Keratinocyte (primary cell): ENCODE data around the gene CADM3. TPM values are rescaled to one million over a fixed set of nuclear protein-coding genes. Genes with fewer than 3 reads are reported as not detected.

ENCODE experiments used
- DNase-seq: peaks from one replicate; pipeline ENCODE4 v3.0.0-alpha.2; 2011; ENCODE audit warnings: low read depth, missing footprints, low spot score
- FAIRE-seq: peaks from 2 replicates; lab custom pipeline; 2011; peaks lifted over from hg19 to GRCh38; lab: Jason Lieb, UNC
- H2AFZ ChIP-seq: 2 replicates; pipeline ENCODE4 v1.6.0; 2012; ENCODE audit warnings: low read length, control low read depth, inconsistent platforms; ENCODE audit not compliant: control insufficient read depth
- H3K27ac ChIP-seq: 2 replicates; pipeline ENCODE4 v1.5.1; 2011; ENCODE audit warnings: low read length; ENCODE audit not compliant: control insufficient read depth, insufficient read depth
- H3K27me3 ChIP-seq: 3 replicates; pipeline ENCODE4 v1.6.0; 2011; ENCODE audit warnings: low read length; ENCODE audit not compliant: control insufficient read depth, insufficient read depth; ENCODE audit errors: extremely low read depth
- H3K36me3 ChIP-seq, 2 experiments: 2 replicates in 1 of 2; 3 replicates in 1 of 2; pipeline ENCODE4 v1.5.1; 2011; ENCODE audit warnings: low read length in 2 of 2, mild to moderate bottlenecking in 1 of 2; ENCODE audit not compliant: control insufficient read depth in 2 of 2, insufficient read depth in 2 of 2; ENCODE audit errors: extremely low read depth in 1 of 2
- H3K4me1 ChIP-seq: 3 replicates; pipeline ENCODE4 v1.5.1; 2011; ENCODE audit warnings: low read length; ENCODE audit not compliant: control insufficient read depth, insufficient read depth; ENCODE audit errors: extremely low read depth
- H3K4me2 ChIP-seq: 3 replicates; pipeline ENCODE4 v1.6.0; 2011; ENCODE audit warnings: low read depth, low read length; ENCODE audit not compliant: control insufficient read depth, insufficient read depth; ENCODE audit errors: extremely low read depth
- H3K4me3 ChIP-seq, 3 experiments: fragments of 200-600 bp in 1 of 3; sonication (generic) in 1 of 3; 2 replicates in 2 of 3; 3 replicates in 1 of 3; pipeline ENCODE4 v1.5.1; 2011 to 2016; ENCODE audit warnings: low read length in 3 of 3, mild to moderate bottlenecking in 3 of 3, control low read depth in 2 of 3, inconsistent platforms in 1 of 3, low read depth in 1 of 3, mixed read lengths in 1 of 3, mixed run types in 1 of 3, moderate library complexity in 1 of 3; ENCODE audit not compliant: control insufficient read depth in 2 of 3, insufficient read depth in 2 of 3; ENCODE audit errors: extremely low read depth in 1 of 3
- H3K79me2 ChIP-seq: 2 replicates; pipeline ENCODE4 v1.6.0; 2012; ENCODE audit warnings: low read length; ENCODE audit not compliant: control insufficient read depth, insufficient read depth
- H3K9ac ChIP-seq: 3 replicates; pipeline ENCODE4 v1.6.0; 2011; ENCODE audit warnings: low read length; ENCODE audit not compliant: control insufficient read depth, insufficient read depth; ENCODE audit errors: extremely low read depth
- H3K9me1 ChIP-seq: 3 replicates; pipeline ENCODE4 v1.6.0; 2011; ENCODE audit warnings: low read length; ENCODE audit not compliant: control insufficient read depth, insufficient read depth; ENCODE audit errors: extremely low read depth
- H3K9me3 ChIP-seq: 2 replicates; pipeline ENCODE4 v1.5.1; 2012; ENCODE audit warnings: low read depth, low read length; ENCODE audit not compliant: control insufficient read depth
- H4K20me1 ChIP-seq: 3 replicates; pipeline ENCODE4 v1.6.0; 2011; ENCODE audit warnings: low read length; ENCODE audit not compliant: control insufficient read depth, insufficient read depth; ENCODE audit errors: extremely low read depth
- EZH2 ChIP-seq: IDR thresholded peaks from one replicate; pipeline ENCODE4 v1.6.1; 2012; ENCODE audit warnings: inconsistent platforms, mild to moderate bottlenecking, low read length, moderate library complexity
- dilution Hi-C: fragments of 300-500 bp; cut with MboI; formaldehyde crosslinking; loops from one replicate; pipeline ENCODE4 v1.7.0; 2020; ENCODE audit warnings: low sequenced_read_pairs; ENCODE audit not compliant: extremely low pct_ligation_motif_present
- polyA plus RNA-seq, 5 experiments: library from polyadenylated mRNA; depleted of rRNA in 3 of 5; stranded (reverse) in 3 of 5; stranded (forward) in 1 of 5; unstranded in 1 of 5; fragments of >200 nt; gene quantifications; 1 replicate in 1 of 5; 2 replicates in 3 of 5; 3 replicates in 1 of 5; pipeline versions ENCODE4 v1.2.1 to v1.2.3, GENCODE V29; 2011 to 2012; ENCODE audit warnings: missing spikeins in 2 of 5, low read depth in 1 of 5, low replicate concordance in 1 of 5
- TF ChIP-seq, protein P1 (sequence below), 3 experiments: IDR thresholded peaks in 1 of 3; conservative IDR thresholded peaks in 1 of 3; optimal IDR thresholded peaks in 1 of 3; 2 replicates in 2 of 3; 3 replicates in 1 of 3; pipeline versions ENCODE3 to v1.5.1; 2011; ENCODE audit warnings: low read length in 3 of 3, mild to moderate bottlenecking in 3 of 3, moderate library complexity in 2 of 3, control low read depth in 1 of 3, inconsistent platforms in 1 of 3; ENCODE audit not compliant: insufficient read depth in 2 of 3; ENCODE audit errors: extremely low read depth in 1 of 3

Gene CADM3
- polyA plus RNA-seq, 1 donor (not counting 4 experiments of a cell fraction or from before 2014, with no cell fraction given) = not detected

DNA sequence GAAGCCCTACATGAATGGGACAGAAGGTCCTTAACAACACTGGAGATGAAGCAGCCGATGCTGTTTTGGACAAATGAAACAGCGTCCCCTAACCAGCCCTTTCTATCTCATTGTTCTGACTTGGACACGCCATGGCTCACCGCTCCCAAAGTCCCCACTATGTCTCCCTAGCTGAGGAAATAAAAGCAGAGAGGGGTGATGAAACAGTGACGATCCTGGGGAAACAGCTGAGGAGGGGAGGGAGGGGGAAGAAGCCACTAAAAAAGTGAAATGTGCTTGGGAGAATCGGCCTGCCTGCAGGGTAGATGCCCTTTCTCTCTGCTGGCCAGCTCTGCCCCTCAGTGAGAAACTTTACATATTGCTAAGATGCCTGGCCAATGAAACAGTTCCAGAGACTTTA lies 32.2 kb downstream of the CADM3 start:
- FAIRE-seq = no peak

DNA sequence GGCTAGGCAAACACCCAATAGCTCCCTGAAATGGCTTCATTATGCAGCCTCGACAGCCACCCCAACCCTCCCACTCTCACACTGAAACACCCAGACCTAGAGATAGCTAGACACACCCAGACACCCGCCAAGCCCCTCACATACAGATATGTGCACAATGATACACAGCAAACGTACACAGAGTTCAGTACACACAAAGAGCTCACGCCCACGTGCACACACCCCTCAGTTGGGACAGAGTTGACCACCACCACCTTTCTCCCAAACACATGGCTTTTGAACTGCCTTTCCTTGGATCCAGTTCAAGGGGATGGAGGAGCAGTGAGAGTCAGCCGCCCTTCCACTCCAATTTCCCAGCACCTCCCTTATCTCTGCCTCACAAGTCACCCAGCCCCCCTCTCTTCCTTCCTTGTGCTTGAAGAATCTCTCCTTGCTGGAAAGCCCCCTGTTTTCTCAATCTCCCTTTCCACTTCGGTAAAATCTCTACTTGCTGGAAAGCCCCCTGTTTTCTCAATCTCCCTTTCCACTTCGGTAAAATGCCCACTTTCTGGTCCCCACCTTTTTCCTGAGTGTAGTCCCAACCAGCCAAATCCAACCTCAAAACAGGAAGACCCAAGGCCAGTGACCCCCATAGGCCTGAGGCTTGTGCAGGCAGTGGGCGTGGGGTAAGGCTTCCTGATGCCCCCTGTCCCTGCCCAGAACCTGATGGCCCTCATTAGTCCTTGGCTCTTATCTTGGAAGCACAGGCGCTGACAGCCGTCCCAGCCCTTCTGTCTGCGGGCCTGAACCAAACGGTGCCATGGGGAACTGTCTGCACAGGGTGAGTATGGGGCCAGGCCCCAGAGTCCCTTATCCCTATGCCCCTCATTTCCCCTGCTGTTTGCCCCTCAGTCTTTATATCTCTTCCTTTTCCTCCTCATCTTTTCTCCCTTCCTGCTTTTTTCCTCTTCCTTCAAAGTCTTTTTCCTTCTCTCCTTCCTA lies 33.0 kb downstream of the CADM3 start, which contains the start of gene ACKR1:
Gene ACKR1, plus strand, starts transcription at position 715 of the 981 bp plus-strand sequence. Its CDS starts 85 bp downstream, at position 800.
- H3K27me3 ChIP-seq = peaks cover 40% of the 10 kb centered on the region
- no peak within 1 kb of the TSS for H3K27ac ChIP-seq
- no peaks in the 10 kb centered on the region for H3K9me1 ChIP-seq

More for the DNA sequence above, 32.2 kb downstream of the CADM3 start:
- H3K9ac ChIP-seq = no peak overlapping the region
- no peaks in the 10 kb centered on the region for H3K4me1 ChIP-seq
- dilution Hi-C loops = no loop called here
- no peaks in the 10 kb centered on the region for H3K9me3 ChIP-seq
- DNase-seq = no peak
- no peaks in the 10 kb centered on the region for H3K9me1 ChIP-seq
- H3K4me3 ChIP-seq = no peak overlapping the region
- no peak overlapping the region for H3K4me2 ChIP-seq
- no peaks in the 10 kb centered on the region for H4K20me1 ChIP-seq
- no peak overlapping the region for H2AFZ ChIP-seq
- H3K27me3 ChIP-seq = peaks cover 40% of the 10 kb centered on the region
- TF ChIP-seq, protein P1, sequence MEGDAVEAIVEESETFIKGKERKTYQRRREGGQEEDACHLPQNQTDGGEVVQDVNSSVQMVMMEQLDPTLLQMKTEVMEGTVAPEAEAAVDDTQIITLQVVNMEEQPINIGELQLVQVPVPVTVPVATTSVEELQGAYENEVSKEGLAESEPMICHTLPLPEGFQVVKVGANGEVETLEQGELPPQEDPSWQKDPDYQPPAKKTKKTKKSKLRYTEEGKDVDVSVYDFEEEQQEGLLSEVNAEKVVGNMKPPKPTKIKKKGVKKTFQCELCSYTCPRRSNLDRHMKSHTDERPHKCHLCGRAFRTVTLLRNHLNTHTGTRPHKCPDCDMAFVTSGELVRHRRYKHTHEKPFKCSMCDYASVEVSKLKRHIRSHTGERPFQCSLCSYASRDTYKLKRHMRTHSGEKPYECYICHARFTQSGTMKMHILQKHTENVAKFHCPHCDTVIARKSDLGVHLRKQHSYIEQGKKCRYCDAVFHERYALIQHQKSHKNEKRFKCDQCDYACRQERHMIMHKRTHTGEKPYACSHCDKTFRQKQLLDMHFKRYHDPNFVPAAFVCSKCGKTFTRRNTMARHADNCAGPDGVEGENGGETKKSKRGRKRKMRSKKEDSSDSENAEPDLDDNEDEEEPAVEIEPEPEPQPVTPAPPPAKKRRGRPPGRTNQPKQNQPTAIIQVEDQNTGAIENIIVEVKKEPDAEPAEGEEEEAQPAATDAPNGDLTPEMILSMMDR (optimal IDR thresholded peaks at IDR 0.05 in 1 of 3, IDR thresholded peaks at IDR 0.05 in 1 of 3, conservative IDR thresholded peaks at IDR 0.05 in 1 of 3; ENCODE audit: extremely low read depth in 1 of 3, insufficient read depth in 2 of 3, low read length in 3 of 3) = no peak
- TF ChIP-seq EZH2 = no peak
- no peaks in the 10 kb centered on the region for H3K36me3 ChIP-seq
- no peak overlapping the region for H3K27ac ChIP-seq
- no peaks in the 10 kb centered on the region for H3K79me2 ChIP-seq

More for the DNA sequence above, 33.0 kb downstream of the CADM3 start, which contains the start of gene ACKR1:
- no peak for DNase-seq
- FAIRE-seq = no peak
- Histone ChIP-seq H3K4me1 (no peaks in the 10 kb centered on the region), H3K36me3 (no peaks in the 10 kb centered on the region), H3K4me2 (no peak within 1 kb of the TSS), H3K9ac (no peak within 1 kb of the TSS), H3K79me2 (no peaks in the 10 kb centered on the region), H4K20me1 (no peaks in the 10 kb centered on the region), H2AFZ (no peak within 1 kb of the TSS), H3K9me3 (no peaks in the 10 kb centered on the region), H3K4me3 (no peak within 1 kb of the TSS)
- TF ChIP-seq, protein P1 (optimal IDR thresholded peaks at IDR 0.05 in 1 of 3, IDR thresholded peaks at IDR 0.05 in 1 of 3, conservative IDR thresholded peaks at IDR 0.05 in 1 of 3; ENCODE audit: extremely low read depth in 1 of 3, insufficient read depth in 2 of 3, low read length in 3 of 3) = no peak
- TF ChIP-seq EZH2 = no peak
- dilution Hi-C loops = no loop called here
